WTC11 (cell line): ENCODE results near the gene CCDC137.

Experiments used
- CBFB ChIP-seq: sonication (generic); formaldehyde crosslinking; IDR thresholded peaks from 2 replicates; pipeline ENCODE4 v1.8.1; 2022; ENCODE audit warnings: mild to moderate bottlenecking, low read depth, missing genetic modification reagents
- ESRRA ChIP-seq: sonication (generic); formaldehyde crosslinking; IDR thresholded peaks from 2 replicates; pipeline ENCODE4 v1.8.1; 2022; ENCODE audit warnings: mild to moderate bottlenecking, missing genetic modification reagents, borderline replicate concordance
- HMGXB4 ChIP-seq: sonication (generic); formaldehyde crosslinking; IDR thresholded peaks from 2 replicates; pipeline ENCODE4 v1.8.1; 2023; ENCODE audit warnings: mild to moderate bottlenecking, moderate library complexity, missing genetic modification reagents
- MLX ChIP-seq: sonication (generic); formaldehyde crosslinking; IDR thresholded peaks from 2 replicates; pipeline ENCODE4 v1.8.1; 2023; ENCODE audit warnings: mild to moderate bottlenecking, missing genetic modification reagents, moderate library complexity
- NR1H2 ChIP-seq: sonication (generic); formaldehyde crosslinking; IDR thresholded peaks from 2 replicates; pipeline ENCODE4 v1.9.0; 2021; ENCODE audit warnings: mild to moderate bottlenecking, moderate library complexity, missing genetic modification reagents
- SMAD3 ChIP-seq: sonication (generic); formaldehyde crosslinking; IDR thresholded peaks from 2 replicates; pipeline ENCODE4 v1.8.0; 2022; ENCODE audit warnings: missing genetic modification reagents, mild to moderate bottlenecking, borderline replicate concordance
- ZNF138 ChIP-seq: sonication (generic); formaldehyde crosslinking; conservative IDR thresholded peaks from 2 replicates; pipeline ENCODE4 v1.8.1; 2022; ENCODE audit warnings: mild to moderate bottlenecking, moderate library complexity, missing genetic modification reagents
- ZNF263 ChIP-seq: sonication (generic); formaldehyde crosslinking; IDR thresholded peaks from 2 replicates; pipeline ENCODE4 v1.8.1; 2022; ENCODE audit warnings: low read depth, mild to moderate bottlenecking, moderate library complexity, missing genetic modification reagents
- TF ChIP-seq, protein P1 (sequence below): fragments of 200-600 bp; IDR thresholded peaks from 2 replicates; pipeline ENCODE4 v1.8.0; 2022; ENCODE audit warnings: antibody characterized with exemption
- TF ChIP-seq, protein P2 (sequence below): sonication (generic); formaldehyde crosslinking; IDR thresholded peaks from 2 replicates; pipeline ENCODE4 v1.8.1; 2022; ENCODE audit warnings: low read depth, mild to moderate bottlenecking, moderate library complexity, missing genetic modification reagents, borderline replicate concordance

DNA sequence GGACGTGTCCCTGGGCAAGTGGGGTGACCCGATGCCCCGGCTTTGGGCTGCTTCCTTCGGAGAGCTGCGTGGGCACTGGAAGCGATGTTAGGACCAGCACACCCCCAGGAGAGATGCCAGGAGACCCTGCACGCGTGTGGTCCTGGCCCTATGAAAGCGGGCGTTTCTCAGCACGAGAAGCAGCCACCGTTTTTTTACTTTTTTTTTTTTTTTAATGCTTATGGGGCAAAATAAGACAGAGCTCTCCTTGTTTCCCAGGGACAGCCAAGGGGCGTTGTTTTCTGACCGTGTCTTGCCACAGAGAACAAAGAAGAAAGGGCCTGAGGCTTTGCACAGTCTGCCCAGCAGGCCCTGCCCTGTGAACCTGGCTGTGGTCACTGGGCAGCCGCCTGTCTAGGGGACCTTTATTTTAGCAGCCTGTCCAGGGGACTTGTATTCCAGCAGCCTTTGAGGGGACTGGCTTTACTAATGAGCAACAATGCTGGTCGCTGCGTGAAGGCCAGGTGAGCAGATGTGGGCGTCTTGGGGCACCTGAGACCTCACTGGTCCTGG, 46.5 kb downstream of the CCDC137 start:
- TF ChIP-seq, protein P1, sequence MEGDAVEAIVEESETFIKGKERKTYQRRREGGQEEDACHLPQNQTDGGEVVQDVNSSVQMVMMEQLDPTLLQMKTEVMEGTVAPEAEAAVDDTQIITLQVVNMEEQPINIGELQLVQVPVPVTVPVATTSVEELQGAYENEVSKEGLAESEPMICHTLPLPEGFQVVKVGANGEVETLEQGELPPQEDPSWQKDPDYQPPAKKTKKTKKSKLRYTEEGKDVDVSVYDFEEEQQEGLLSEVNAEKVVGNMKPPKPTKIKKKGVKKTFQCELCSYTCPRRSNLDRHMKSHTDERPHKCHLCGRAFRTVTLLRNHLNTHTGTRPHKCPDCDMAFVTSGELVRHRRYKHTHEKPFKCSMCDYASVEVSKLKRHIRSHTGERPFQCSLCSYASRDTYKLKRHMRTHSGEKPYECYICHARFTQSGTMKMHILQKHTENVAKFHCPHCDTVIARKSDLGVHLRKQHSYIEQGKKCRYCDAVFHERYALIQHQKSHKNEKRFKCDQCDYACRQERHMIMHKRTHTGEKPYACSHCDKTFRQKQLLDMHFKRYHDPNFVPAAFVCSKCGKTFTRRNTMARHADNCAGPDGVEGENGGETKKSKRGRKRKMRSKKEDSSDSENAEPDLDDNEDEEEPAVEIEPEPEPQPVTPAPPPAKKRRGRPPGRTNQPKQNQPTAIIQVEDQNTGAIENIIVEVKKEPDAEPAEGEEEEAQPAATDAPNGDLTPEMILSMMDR: no peak
- TF ChIP-seq SMAD3 (CRISPR knock-in tag) (no peak), ZNF263 (CRISPR knock-in tag) (no peak), ESRRA (CRISPR knock-in tag) (no peak), CBFB (CRISPR knock-in tag) (no peak), HMGXB4 (CRISPR knock-in tag) (no peak), MLX (CRISPR knock-in tag) (no peak), ZNF138 (no peak), NR1H2 (no peak)
- TF ChIP-seq, protein P2, sequence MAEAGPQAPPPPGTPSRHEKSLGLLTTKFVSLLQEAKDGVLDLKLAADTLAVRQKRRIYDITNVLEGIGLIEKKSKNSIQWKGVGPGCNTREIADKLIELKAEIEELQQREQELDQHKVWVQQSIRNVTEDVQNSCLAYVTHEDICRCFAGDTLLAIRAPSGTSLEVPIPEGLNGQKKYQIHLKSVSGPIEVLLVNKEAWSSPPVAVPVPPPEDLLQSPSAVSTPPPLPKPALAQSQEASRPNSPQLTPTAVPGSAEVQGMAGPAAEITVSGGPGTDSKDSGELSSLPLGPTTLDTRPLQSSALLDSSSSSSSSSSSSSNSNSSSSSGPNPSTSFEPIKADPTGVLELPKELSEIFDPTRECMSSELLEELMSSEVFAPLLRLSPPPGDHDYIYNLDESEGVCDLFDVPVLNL (CRISPR knock-in tag): no peak
